Astrocyte of the cerebellum (primary cell): ENCODE measurements around the gene CASS4.

Experiments used
- DNase-seq: peaks from one replicate; pipeline ENCODE4 v3.0.0-alpha.2; 2011; ENCODE audit warnings: low read depth
- H3K4me3 ChIP-seq: 2 replicates; pipeline ENCODE4 v1.5.1; 2011; ENCODE audit warnings: mild to moderate bottlenecking, low read depth, low read length, moderate library complexity
- in situ Hi-C: cut with HindIII; loops from 2 replicates; pipeline ENCODE4 v1.10.0; 2017; ENCODE audit warnings: low sequenced_read_pairs
- TF ChIP-seq, protein P1 (sequence below): IDR thresholded peaks from 2 replicates; pipeline ENCODE4 v1.5.1; 2012; ENCODE audit warnings: low read length, low read depth, moderate library complexity, mild to moderate bottlenecking; ENCODE audit errors: missing control alignments

CASS4 gene

GRCh38 chr20:56461576-56461975 is 49.5 kb downstream of the CASS4 start:
- no peak overlapping the region for H3K4me3 ChIP-seq
- in situ Hi-C loops: no loop called here
- no peak for DNase-seq
- TF ChIP-seq, protein P1, sequence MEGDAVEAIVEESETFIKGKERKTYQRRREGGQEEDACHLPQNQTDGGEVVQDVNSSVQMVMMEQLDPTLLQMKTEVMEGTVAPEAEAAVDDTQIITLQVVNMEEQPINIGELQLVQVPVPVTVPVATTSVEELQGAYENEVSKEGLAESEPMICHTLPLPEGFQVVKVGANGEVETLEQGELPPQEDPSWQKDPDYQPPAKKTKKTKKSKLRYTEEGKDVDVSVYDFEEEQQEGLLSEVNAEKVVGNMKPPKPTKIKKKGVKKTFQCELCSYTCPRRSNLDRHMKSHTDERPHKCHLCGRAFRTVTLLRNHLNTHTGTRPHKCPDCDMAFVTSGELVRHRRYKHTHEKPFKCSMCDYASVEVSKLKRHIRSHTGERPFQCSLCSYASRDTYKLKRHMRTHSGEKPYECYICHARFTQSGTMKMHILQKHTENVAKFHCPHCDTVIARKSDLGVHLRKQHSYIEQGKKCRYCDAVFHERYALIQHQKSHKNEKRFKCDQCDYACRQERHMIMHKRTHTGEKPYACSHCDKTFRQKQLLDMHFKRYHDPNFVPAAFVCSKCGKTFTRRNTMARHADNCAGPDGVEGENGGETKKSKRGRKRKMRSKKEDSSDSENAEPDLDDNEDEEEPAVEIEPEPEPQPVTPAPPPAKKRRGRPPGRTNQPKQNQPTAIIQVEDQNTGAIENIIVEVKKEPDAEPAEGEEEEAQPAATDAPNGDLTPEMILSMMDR: no peak

DNA sequence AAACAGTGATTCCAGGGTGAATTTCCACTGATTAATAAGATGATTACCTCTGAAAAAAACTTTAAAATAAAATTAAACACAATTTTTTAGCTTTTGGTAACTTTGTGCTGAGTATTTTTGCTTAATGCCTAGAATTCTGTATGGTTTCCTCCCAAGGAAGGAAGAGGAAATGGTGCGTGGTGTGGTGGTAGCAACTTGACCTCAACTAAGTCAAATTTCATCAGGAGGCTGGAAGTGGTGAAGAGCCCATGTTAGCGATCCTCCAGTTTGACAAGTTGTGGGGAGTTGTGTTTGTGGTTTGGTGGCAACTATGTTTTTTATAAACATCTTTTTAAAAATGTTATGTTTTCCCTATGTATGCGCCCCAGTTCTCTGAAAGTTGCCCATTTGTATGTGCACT is 51.4 kb downstream of the CASS4 start:
- DNase-seq: no peak
- H3K4me3 ChIP-seq: no peak overlapping the region
- TF ChIP-seq, protein P1: no peak
- in situ Hi-C loops: no loop called here

- DNase-seq: no peak
- in situ Hi-C loops: no loop called here
- no peak overlapping the region for H3K4me3 ChIP-seq
These were observed 53.9 kb downstream of the CASS4 start for GRCh38 chr20:56465997-56466396.

GRCh38 chr20:56467968-56468315 is 55.9 kb downstream of the CASS4 start:
- DNase-seq: no peak
- peak overlapping the region; percentile 98 for H3K4me3 ChIP-seq
- in situ Hi-C loops: no loop called here
- TF ChIP-seq, protein P1: no peak

More at GRCh38 chr20:56465997-56466396, 53.9 kb downstream of the CASS4 start:
- TF ChIP-seq, protein P1: no peak

DNA sequence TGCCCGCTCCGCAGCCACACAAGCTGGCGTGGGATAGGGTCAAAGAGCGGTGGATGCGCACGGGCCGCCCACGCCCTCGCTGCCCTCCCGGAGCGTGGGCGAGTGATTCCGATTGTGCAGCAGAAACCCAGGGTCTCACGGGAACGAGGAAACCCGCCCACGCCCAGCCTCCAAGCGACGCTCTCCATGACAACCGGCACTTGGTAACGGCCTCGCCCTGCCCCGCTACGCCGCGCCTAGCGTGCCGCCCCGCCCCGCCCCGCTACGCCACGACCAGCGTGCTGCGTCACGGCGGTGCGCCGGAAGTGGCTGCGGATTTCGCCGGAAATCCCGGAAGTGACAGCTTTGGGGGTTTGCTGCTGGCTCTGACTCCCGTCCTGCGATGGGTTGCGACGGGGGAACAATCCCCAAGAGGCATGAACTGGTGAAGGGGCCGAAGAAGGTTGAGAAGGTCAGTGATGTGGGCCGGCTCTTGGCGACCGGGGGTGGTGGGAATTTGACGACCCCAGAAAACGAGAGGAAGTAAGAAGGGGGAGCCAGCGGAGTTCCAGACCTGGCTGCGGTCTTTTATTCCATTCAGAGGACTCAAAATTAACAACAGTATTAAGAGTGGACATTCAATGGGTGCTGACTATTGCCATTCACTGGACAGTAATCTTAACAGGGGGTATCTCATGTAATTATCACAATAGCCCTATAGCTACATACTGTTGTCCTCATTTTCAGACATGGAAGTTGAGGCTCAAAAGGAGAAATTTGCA is 56.4 kb downstream of the CASS4 start, which contains the start of gene RTF2:
RTF2 (plus strand) TSS at position 312 of the 761 bp plus-strand sequence; CDS start at position 383, 71 bp downstream.
- TF ChIP-seq, protein P1: no peak
- in situ Hi-C loops: no loop called here

GRCh38 chr20:56469077-56469449 is 57.0 kb downstream of the CASS4 start:
- peak overlapping the region; percentile 98 for H3K4me3 ChIP-seq
- TF ChIP-seq, protein P1: no peak
- DNase-seq: no peak
- in situ Hi-C loops: no loop called here

More for the DNA sequence above, 56.4 kb downstream of the CASS4 start, which contains the start of gene RTF2:
- DNase-seq: peak; percentile 76
- H3K4me3 ChIP-seq: peak within 1 kb of the TSS; percentile 98
